GM12891 (cell line): ENCODE measurements around the gene NECTIN1.

ENCODE experiments used
- DNase-seq: peaks from one replicate; pipeline ENCODE4 v3.0.0; 2011; ENCODE audit warnings: low spot score; ENCODE audit not compliant: insufficient read length
- FAIRE-seq: peaks from 2 replicates; lab custom pipeline; 2011; peaks lifted over from hg19 to GRCh38; lab: Jason Lieb, UNC
- PAX5 ChIP-seq: IDR thresholded peaks from 2 replicates; pipeline ENCODE4 v1.6.1; 2011; ENCODE audit warnings: low read length, moderate library complexity, mild to moderate bottlenecking; ENCODE audit not compliant: insufficient read depth, severe bottlenecking
- POLR2A ChIP-seq: IDR thresholded peaks from 2 replicates; pipeline ENCODE4 v1.6.1; 2011; ENCODE audit warnings: low read depth, low read length, control low read depth
- POLR2AphosphoS5 ChIP-seq: IDR thresholded peaks from 2 replicates; pipeline ENCODE4 v1.6.1; 2011; ENCODE audit warnings: low read depth, low read length, control low read depth
- POU2F2 ChIP-seq: IDR thresholded peaks from 2 replicates; pipeline ENCODE4 v1.6.1; 2011; ENCODE audit warnings: low read depth, mild to moderate bottlenecking, control low read depth, low read length, moderate library complexity
- SPI1 ChIP-seq: IDR thresholded peaks from 2 replicates; pipeline ENCODE4 v1.6.1; 2011; ENCODE audit warnings: low read depth, low read length, control low read depth
- TAF1 ChIP-seq: IDR thresholded peaks from 2 replicates; pipeline ENCODE4 v1.6.1; 2011; ENCODE audit warnings: low read depth, low read length, control low read depth

NECTIN1 gene

GRCh38 chr11:119705362-119705761 lies 23.6 kb downstream of the NECTIN1 start:
- no peak for TF ChIP-seq TAF1
- no peak for TF ChIP-seq SPI1
- TF ChIP-seq POLR2A, result no peak
- TF ChIP-seq POLR2AphosphoS5, result no peak
- no peak for TF ChIP-seq PAX5
- TF ChIP-seq POU2F2, result no peak
- no peak for DNase-seq
- no peak for FAIRE-seq

DNA sequence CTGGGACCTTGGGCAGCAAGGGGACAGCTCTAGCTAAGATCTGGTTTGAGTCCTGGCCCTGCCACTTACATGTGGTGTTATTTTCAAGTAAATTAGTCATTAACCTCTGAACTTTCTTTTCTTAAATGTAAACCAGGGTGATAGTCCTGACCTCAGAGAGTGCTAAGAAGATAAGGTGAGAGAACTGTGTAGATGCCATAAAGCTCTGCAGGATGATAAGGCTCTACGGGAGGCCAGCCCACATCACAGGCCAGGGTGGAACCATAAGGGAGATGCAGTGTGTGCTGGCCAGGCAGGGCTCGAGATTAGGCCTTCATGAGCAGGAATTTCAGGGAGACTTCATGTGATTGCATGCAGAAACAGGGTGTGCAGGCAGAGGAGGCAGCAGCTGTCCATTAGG lies 24.2 kb downstream of the NECTIN1 start:
- FAIRE-seq, result no peak
- no peak for DNase-seq
- TF ChIP-seq PAX5, result no peak
- TF ChIP-seq POLR2AphosphoS5, result no peak
- TF ChIP-seq POLR2A, result no peak
- no peak for TF ChIP-seq TAF1
- TF ChIP-seq POU2F2, result no peak
- TF ChIP-seq SPI1, result no peak

DNA sequence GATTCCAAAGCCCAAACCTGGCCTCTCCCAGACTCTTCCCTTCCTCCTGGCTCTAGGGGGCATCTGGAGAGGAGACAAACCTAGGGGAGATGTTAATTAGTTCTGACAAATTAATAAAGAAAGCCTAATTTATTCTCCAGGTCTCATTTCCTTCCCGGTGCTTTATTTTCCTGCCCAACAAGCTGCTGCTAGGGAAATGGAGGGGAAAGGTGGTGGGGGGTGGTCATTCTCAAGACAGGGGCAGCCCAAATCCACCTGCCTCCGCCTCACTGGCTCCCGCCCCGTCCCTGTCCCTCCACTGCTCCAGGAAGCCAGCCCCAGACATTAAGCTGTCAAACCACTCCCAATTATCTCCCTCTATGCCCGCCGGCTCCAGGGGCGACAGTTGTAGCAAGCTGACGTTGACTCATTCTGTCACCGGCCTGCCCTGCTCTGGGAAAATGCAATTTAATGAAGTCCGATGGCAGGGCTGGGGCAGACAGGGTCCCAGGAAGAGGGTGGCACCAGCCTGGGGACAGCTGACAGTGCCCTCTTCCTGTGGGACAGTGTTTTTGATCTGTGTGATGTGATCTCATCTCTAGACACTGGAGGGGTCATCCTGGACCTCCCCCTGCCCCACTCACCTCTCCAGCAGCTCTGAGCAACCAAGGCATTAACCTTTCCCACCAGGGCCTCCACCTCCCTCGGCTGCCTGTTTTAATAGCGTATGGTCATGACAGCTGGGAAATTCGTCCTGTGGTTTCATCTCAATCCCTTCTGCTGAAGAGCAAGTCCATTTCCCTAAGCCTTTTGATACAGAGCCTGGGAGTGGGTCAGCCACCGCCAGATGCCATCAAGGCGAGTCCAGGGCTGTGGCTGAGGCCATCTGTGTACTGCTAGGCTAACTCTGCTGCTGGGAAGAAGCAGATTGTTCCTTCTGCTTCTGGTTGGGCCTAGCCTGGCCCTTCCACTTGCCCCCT lies 27.1 kb downstream of the NECTIN1 start:
- TF ChIP-seq POLR2AphosphoS5, result no peak
- no peak for TF ChIP-seq SPI1
- no peak for TF ChIP-seq POU2F2
- TF ChIP-seq POLR2A, result no peak
- no peak for TF ChIP-seq TAF1
- TF ChIP-seq PAX5, result no peak
- FAIRE-seq, result no peak

DNA sequence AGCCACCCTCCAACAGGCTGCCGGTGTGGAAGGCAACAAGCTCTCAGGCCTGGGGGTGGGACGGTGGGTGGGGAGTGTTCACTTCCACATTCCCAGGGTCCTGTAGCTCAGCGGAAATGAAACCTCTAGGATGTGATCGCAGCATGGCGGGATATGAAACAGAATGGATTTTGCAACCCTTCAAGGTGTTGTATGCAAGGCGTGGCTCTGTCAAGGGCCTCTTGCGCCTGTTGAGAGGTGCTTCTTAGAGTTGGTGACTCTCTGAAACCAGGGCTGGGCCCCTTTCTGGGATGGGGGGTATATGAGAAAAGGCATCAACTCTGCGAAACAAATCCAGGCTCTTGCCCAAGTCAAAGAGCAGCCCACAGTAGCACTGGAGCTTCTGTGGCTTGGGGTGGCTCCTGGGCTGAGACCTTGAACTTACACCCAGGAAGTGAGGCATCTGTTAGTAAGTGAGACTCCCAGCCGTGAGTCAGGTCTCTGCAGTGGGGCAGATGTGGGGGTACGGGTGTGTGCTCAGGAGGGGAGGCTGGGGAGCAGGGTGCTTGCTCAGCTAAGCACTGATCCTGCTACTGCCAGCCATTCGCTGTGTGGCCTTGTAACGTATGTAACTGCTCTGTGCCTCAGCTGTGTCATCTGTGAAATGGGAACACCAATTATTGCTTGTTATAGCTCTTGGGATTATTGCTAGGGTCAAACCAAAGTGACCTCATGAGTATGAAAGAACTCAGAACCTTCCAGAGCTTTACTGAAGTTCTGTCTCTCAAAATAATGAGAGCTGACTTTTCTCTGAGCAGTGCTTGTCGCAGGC lies 28.3 kb downstream of the NECTIN1 start:
- DNase-seq (no peak), FAIRE-seq (no peak)
- TF ChIP-seq PAX5, result no peak
- TF ChIP-seq TAF1, result no peak
- no peak for TF ChIP-seq POU2F2
- TF ChIP-seq POLR2AphosphoS5, result no peak
- no peak for TF ChIP-seq SPI1
- TF ChIP-seq POLR2A, result no peak

More for the DNA sequence above, 27.1 kb downstream of the NECTIN1 start:
- no peak for DNase-seq

GRCh38 chr11:119700030-119700429 lies 29.0 kb downstream of the NECTIN1 start:
- no peak for DNase-seq
- FAIRE-seq, result no peak
- no peak for TF ChIP-seq POLR2AphosphoS5
- TF ChIP-seq PAX5, result no peak
- no peak for TF ChIP-seq SPI1
- TF ChIP-seq POLR2A, result no peak
- no peak for TF ChIP-seq POU2F2
- no peak for TF ChIP-seq TAF1

DNA sequence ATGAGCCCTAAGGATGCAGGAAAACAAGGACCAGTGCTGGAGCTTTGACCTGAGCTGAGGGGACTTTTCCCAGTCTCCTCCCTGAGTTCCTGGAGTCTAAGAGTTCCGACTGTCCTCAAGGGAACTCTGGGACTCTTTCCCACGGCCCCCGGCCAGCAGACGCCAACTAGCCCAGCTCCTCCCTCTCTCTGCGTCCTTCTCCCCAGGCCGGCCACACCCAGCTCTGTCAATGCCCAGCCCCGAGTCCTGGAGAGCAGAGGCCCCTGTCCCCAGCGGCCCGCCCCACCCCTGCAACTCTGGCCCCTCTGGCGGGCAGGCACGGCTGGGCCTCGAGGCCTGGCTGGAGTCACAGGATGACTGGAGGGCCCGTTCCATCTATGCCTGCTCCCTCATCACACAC lies 29.8 kb downstream of the NECTIN1 start:
- FAIRE-seq (no peak), DNase-seq (no peak)
- TF ChIP-seq TAF1, result no peak
- TF ChIP-seq SPI1, result no peak
- no peak for TF ChIP-seq POU2F2
- TF ChIP-seq POLR2A, result no peak
- no peak for TF ChIP-seq PAX5
- TF ChIP-seq POLR2AphosphoS5, result no peak

GRCh38 chr11:119697882-119698281 lies 31.1 kb downstream of the NECTIN1 start:
- DNase-seq, result no peak
- FAIRE-seq, result no peak
- TF ChIP-seq SPI1 (no peak), TAF1 (no peak), POU2F2 (no peak), POLR2A (no peak), PAX5 (no peak), POLR2AphosphoS5 (no peak)

GRCh38 chr11:119697445-119697844 lies 31.6 kb downstream of the NECTIN1 start:
- TF ChIP-seq POU2F2 (no peak), POLR2AphosphoS5 (no peak), POLR2A (no peak), TAF1 (no peak), PAX5 (no peak), SPI1 (no peak)
- FAIRE-seq (no peak), DNase-seq (no peak)

DNA sequence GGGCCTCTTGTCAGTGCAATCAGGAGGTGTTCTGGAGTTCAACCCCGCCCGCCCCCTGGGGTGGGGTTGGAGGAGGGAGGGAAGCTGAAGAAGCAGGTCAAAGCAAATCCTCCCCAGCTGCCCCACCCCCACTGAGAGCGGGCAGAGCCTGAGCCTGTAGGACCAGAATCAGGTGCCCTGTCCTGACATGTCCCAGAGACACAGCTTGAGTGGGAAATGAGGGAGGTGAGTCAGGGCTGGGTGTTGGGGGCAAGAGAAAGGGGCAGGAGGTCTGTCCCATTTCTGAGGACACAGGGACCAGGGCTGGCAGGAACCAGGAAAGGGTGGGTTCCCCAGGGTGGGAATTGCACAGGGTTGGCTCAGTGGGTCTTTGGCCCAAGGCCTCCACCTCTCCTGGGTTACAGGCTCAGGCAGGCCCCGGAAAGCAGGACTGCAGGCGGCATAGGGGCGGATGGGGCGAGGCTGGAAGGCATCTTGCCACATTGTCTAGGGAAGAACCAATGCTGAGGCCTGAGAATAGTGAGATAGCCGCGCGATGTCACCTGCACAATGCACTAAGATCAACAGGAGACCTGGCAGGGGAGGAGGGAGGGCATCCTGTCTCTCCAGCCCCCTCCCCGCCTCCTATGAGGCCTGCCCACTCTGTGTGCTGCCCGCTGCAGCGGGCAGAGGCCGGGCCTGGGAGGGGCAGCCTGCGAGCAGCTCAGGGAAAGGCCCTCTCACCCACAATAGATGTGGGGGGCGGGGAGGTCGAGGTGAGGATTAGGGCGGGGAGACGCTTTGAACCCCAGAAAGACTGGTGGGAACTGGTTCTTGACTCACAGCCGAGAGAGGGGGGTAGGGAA lies 32.4 kb downstream of the NECTIN1 start:
- FAIRE-seq (no peak), DNase-seq (no peak)
- TF ChIP-seq TAF1 (no peak), POU2F2 (no peak), SPI1 (no peak), POLR2AphosphoS5 (no peak), POLR2A (no peak), PAX5 (no peak)
